Keratinocyte (primary cell): ENCODE results near the gene ARAF. TPM values are rescaled to one million over a fixed set of nuclear protein-coding genes. Genes with fewer than 3 reads are reported as not detected.

ENCODE experiments used
- DNase-seq: peaks from one replicate; pipeline ENCODE4 v3.0.0-alpha.2; 2011; ENCODE audit warnings: low read depth, missing footprints, low spot score
- FAIRE-seq: peaks from 2 replicates; lab custom pipeline; 2011; peaks lifted over from hg19 to GRCh38; lab: Jason Lieb, UNC
- H2AFZ ChIP-seq: 2 replicates; pipeline ENCODE4 v1.6.0; 2012; ENCODE audit warnings: low read length, control low read depth, inconsistent platforms; ENCODE audit not compliant: control insufficient read depth
- H3K27ac ChIP-seq: 2 replicates; pipeline ENCODE4 v1.5.1; 2011; ENCODE audit warnings: low read length; ENCODE audit not compliant: control insufficient read depth, insufficient read depth
- H3K27me3 ChIP-seq: 3 replicates; pipeline ENCODE4 v1.6.0; 2011; ENCODE audit warnings: low read length; ENCODE audit not compliant: control insufficient read depth, insufficient read depth; ENCODE audit errors: extremely low read depth
- H3K36me3 ChIP-seq, 2 experiments: 2 replicates in 1 of 2; 3 replicates in 1 of 2; pipeline ENCODE4 v1.5.1; 2011; ENCODE audit warnings: low read length in 2 of 2, mild to moderate bottlenecking in 1 of 2; ENCODE audit not compliant: control insufficient read depth in 2 of 2, insufficient read depth in 2 of 2; ENCODE audit errors: extremely low read depth in 1 of 2
- H3K4me1 ChIP-seq: 3 replicates; pipeline ENCODE4 v1.5.1; 2011; ENCODE audit warnings: low read length; ENCODE audit not compliant: control insufficient read depth, insufficient read depth; ENCODE audit errors: extremely low read depth
- H3K4me2 ChIP-seq: 3 replicates; pipeline ENCODE4 v1.6.0; 2011; ENCODE audit warnings: low read depth, low read length; ENCODE audit not compliant: control insufficient read depth, insufficient read depth; ENCODE audit errors: extremely low read depth
- H3K4me3 ChIP-seq, 3 experiments: fragments of 200-600 bp in 1 of 3; sonication (generic) in 1 of 3; 2 replicates in 2 of 3; 3 replicates in 1 of 3; pipeline ENCODE4 v1.5.1; 2011 to 2016; ENCODE audit warnings: low read length in 3 of 3, mild to moderate bottlenecking in 3 of 3, control low read depth in 2 of 3, inconsistent platforms in 1 of 3, low read depth in 1 of 3, mixed read lengths in 1 of 3, mixed run types in 1 of 3, moderate library complexity in 1 of 3; ENCODE audit not compliant: control insufficient read depth in 2 of 3, insufficient read depth in 2 of 3; ENCODE audit errors: extremely low read depth in 1 of 3
- H3K79me2 ChIP-seq: 2 replicates; pipeline ENCODE4 v1.6.0; 2012; ENCODE audit warnings: low read length; ENCODE audit not compliant: control insufficient read depth, insufficient read depth
- H3K9ac ChIP-seq: 3 replicates; pipeline ENCODE4 v1.6.0; 2011; ENCODE audit warnings: low read length; ENCODE audit not compliant: control insufficient read depth, insufficient read depth; ENCODE audit errors: extremely low read depth
- H3K9me1 ChIP-seq: 3 replicates; pipeline ENCODE4 v1.6.0; 2011; ENCODE audit warnings: low read length; ENCODE audit not compliant: control insufficient read depth, insufficient read depth; ENCODE audit errors: extremely low read depth
- H3K9me3 ChIP-seq: 2 replicates; pipeline ENCODE4 v1.5.1; 2012; ENCODE audit warnings: low read depth, low read length; ENCODE audit not compliant: control insufficient read depth
- H4K20me1 ChIP-seq: 3 replicates; pipeline ENCODE4 v1.6.0; 2011; ENCODE audit warnings: low read length; ENCODE audit not compliant: control insufficient read depth, insufficient read depth; ENCODE audit errors: extremely low read depth
- EZH2 ChIP-seq: IDR thresholded peaks from one replicate; pipeline ENCODE4 v1.6.1; 2012; ENCODE audit warnings: inconsistent platforms, mild to moderate bottlenecking, low read length, moderate library complexity
- dilution Hi-C: fragments of 300-500 bp; cut with MboI; formaldehyde crosslinking; loops from one replicate; pipeline ENCODE4 v1.7.0; 2020; ENCODE audit warnings: low sequenced_read_pairs; ENCODE audit not compliant: extremely low pct_ligation_motif_present
- polyA plus RNA-seq, 5 experiments: library from polyadenylated mRNA; depleted of rRNA in 3 of 5; stranded (reverse) in 3 of 5; stranded (forward) in 1 of 5; unstranded in 1 of 5; fragments of >200 nt; gene quantifications; 1 replicate in 1 of 5; 2 replicates in 3 of 5; 3 replicates in 1 of 5; pipeline versions ENCODE4 v1.2.1 to v1.2.3, GENCODE V29; 2011 to 2012; ENCODE audit warnings: missing spikeins in 2 of 5, low read depth in 1 of 5, low replicate concordance in 1 of 5
- TF ChIP-seq, protein P1 (sequence below), 3 experiments: IDR thresholded peaks in 1 of 3; conservative IDR thresholded peaks in 1 of 3; optimal IDR thresholded peaks in 1 of 3; 2 replicates in 2 of 3; 3 replicates in 1 of 3; pipeline versions ENCODE3 to v1.5.1; 2011; ENCODE audit warnings: low read length in 3 of 3, mild to moderate bottlenecking in 3 of 3, moderate library complexity in 2 of 3, control low read depth in 1 of 3, inconsistent platforms in 1 of 3; ENCODE audit not compliant: insufficient read depth in 2 of 3; ENCODE audit errors: extremely low read depth in 1 of 3

Gene ARAF
- polyA plus RNA-seq, 1 donor (not counting 4 experiments of a cell fraction or from before 2014, with no cell fraction given) = 21.3 TPM

GRCh38 chrX:47523713-47524166, 37.3 kb upstream of the ARAF start:
- Histone ChIP-seq H4K20me1 (no peaks in the 10 kb centered on the region), H3K9me1 (no peaks in the 10 kb centered on the region), H3K4me2 (peak overlapping the region; percentile 54), H3K9ac (peak overlapping the region; percentile 33), H3K79me2 (no peaks in the 10 kb centered on the region), H3K4me1 (peaks cover 3% of the 10 kb centered on the region), H3K36me3 (no peaks in the 10 kb centered on the region), H2AFZ (peak overlapping the region; percentile 62), H3K4me3 (peak overlapping the region; percentile 33 to 52 (median 43)), H3K27me3 (no peaks in the 10 kb centered on the region), H3K27ac (no peak overlapping the region), H3K9me3 (no peaks in the 10 kb centered on the region)
- no peak for DNase-seq
- TF ChIP-seq, protein P1, sequence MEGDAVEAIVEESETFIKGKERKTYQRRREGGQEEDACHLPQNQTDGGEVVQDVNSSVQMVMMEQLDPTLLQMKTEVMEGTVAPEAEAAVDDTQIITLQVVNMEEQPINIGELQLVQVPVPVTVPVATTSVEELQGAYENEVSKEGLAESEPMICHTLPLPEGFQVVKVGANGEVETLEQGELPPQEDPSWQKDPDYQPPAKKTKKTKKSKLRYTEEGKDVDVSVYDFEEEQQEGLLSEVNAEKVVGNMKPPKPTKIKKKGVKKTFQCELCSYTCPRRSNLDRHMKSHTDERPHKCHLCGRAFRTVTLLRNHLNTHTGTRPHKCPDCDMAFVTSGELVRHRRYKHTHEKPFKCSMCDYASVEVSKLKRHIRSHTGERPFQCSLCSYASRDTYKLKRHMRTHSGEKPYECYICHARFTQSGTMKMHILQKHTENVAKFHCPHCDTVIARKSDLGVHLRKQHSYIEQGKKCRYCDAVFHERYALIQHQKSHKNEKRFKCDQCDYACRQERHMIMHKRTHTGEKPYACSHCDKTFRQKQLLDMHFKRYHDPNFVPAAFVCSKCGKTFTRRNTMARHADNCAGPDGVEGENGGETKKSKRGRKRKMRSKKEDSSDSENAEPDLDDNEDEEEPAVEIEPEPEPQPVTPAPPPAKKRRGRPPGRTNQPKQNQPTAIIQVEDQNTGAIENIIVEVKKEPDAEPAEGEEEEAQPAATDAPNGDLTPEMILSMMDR (optimal IDR thresholded peaks at IDR 0.05 in 1 of 3, IDR thresholded peaks at IDR 0.05 in 1 of 3, conservative IDR thresholded peaks at IDR 0.05 in 1 of 3; ENCODE audit: extremely low read depth in 1 of 3, insufficient read depth in 2 of 3, low read length in 3 of 3) = no peak
- TF ChIP-seq EZH2 = no peak
- dilution Hi-C loops = no loop called here
- FAIRE-seq = no peak

DNA sequence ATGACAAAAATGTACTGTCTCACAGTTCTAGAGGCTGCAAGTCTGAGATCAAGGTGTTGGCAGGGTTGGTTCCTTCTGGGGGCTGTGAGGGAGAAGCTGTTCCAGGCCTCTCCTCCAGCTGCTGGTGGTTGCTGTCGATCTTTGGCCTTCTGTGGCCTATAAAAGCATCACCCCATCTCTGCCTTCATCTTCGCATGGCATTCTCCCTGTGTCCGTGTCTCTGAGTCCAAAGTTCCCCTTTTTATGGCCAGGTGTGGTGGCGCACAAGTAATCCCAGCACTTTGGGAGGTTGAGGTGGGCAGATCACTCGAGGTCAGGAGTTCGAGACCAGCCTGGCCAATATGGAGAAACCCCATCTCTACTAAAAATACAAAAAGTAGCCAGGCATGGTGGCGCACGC, 31.5 kb upstream of the ARAF start:
- Histone ChIP-seq H3K9ac (no peak overlapping the region), H3K9me3 (no peaks in the 10 kb centered on the region), H3K4me1 (no peaks in the 10 kb centered on the region), H3K4me2 (no peak overlapping the region), H3K27me3 (no peaks in the 10 kb centered on the region), H3K36me3 (no peaks in the 10 kb centered on the region), H3K9me1 (no peaks in the 10 kb centered on the region), H2AFZ (no peak overlapping the region), H3K27ac (no peak overlapping the region), H3K79me2 (no peaks in the 10 kb centered on the region), H3K4me3 (no peak overlapping the region), H4K20me1 (no peaks in the 10 kb centered on the region)
- dilution Hi-C loops = no loop called here
- FAIRE-seq (no peak), DNase-seq (no peak)
- TF ChIP-seq EZH2 = no peak
- TF ChIP-seq, protein P1 (optimal IDR thresholded peaks at IDR 0.05 in 1 of 3, IDR thresholded peaks at IDR 0.05 in 1 of 3, conservative IDR thresholded peaks at IDR 0.05 in 1 of 3; ENCODE audit: extremely low read depth in 1 of 3, insufficient read depth in 2 of 3, low read length in 3 of 3) = no peak
